CD4-positive, alpha-beta T cell treated with Interferon alpha-2 for 1 hour (primary cell): Measurements from ENCODE around the gene TRMT1.

Experiments used
- DNase-seq, 2 donors: peaks; one replicate each; pipeline ENCODE4 v3.0.0-alpha.2; 2020 to 2022

TRMT1 gene

GRCh38 chr19:13089857-13090507, 26.6 kb downstream of the TRMT1 start:
- no peak for DNase-seq

DNA sequence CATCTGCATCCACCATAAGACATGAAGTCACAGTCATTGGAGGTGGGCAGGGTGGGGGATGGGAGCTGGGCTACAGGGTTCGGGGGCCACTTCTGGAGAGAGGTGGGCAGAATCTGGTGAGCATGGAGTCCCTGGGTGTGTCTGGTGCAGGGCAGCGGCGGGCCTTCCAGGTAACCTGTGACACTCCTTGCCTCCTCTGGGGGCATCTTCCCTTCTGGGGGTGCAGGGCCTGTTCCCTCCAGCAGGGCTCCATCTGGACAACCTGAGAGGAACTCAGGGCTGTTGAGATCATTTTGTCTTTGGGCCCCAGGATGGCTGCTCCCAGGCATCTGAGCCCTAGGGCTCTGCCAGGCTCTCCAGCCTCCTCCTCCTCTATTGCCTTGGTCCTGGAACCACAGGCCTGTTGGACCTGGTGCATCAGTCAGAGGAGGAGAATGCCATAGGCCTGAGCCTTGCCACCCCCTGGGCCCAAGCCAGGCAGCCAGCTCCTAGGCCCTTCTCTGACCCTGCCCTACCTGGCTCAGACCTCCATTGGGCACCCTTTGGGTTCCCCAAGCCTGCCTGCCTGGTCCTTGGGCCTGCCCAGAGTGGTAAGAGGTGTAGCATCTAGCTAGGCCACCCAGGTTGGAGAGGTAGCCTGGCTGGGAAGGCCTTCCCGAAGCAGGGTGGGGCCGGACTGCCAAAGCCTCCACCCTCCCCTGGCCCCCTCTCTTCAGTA, 27.2 kb downstream of the TRMT1 start:
- no peak for DNase-seq

DNA sequence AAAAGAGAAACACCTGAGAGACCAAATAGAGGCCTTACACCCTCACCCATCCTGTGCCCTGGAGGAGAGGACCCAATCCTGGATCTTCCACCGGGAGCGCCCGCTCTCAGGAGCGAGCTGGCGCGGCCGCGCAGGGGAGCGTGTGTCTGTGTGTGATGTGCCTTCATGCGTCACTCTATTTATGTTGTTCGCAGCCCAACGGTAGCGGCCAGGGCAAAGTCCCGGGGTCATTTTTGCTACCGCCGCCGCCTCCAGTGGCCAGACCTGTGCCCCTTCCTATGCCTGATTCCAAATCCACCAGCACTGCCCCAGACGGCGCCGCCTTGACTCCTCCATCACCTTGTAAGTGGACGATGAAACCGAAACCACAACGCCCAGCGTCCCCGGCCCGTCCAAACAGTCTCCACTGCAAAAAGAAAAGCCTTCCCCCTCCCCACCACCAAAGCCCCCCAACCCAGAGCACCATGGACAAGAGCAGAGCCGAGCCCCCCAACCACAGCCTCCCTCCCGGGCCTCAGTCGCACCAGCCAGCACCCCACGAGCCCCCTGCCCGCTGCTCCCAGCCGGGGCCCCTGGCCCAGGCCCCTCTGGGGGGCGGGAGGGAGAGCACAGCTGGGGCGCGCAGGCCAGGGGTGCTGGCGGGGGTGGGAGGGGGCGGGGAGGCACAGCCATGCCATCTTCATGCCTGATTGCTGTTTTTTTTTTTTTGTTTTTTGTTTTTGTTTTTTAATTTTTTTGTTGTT, 28.6 kb downstream of the TRMT1 start:
- no peak for DNase-seq

- DNase-seq, result no peak
Observed at GRCh38 chr19:13087295-13087694, 29.2 kb downstream of the TRMT1 start.

GRCh38 chr19:13086341-13086740, 30.2 kb downstream of the TRMT1 start:
- DNase-seq, result no peak

DNA sequence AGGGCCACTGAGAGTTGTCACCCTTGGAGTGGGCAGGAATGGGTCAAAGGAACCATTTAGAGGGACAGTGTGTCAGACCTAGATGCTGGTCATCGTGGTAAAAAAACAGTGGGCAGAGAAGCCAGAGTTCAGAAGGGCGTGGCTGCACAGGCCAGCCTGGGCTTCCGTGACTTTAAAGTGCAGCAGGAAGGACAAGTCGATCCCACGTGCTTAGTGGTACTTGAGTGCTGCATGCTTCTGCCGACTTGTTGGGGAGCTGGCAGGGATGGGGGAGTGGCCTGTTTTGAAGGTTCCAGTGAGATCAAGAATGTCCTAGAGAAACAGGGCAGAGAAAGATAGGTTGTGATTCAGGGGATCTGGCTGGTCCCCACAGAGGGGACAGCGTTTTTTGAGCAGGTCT, 30.9 kb downstream of the TRMT1 start:
- no peak for DNase-seq

GRCh38 chr19:13083627-13084026, 32.9 kb downstream of the TRMT1 start:
- DNase-seq, result no peak

DNA sequence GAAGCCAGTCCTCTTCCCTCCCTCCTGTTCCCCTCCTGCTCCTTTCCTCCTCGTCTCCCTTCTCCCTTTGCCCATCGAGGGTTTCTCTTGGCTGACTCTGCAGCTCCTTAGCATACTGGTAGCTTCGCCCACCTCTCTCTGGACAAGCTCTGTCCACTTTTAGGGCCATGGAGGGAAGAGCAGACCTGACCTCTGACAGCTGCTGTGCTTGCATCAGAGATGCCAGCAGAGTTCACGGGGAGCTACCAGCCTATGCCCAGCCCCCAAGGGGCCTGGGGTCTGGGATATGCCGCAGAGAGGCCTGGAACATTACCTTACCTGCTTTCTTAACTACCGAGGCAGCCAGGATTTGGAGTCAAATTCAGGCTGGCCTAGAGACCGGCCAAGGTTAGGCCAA, 33.5 kb downstream of the TRMT1 start:
- no peak for DNase-seq

DNA sequence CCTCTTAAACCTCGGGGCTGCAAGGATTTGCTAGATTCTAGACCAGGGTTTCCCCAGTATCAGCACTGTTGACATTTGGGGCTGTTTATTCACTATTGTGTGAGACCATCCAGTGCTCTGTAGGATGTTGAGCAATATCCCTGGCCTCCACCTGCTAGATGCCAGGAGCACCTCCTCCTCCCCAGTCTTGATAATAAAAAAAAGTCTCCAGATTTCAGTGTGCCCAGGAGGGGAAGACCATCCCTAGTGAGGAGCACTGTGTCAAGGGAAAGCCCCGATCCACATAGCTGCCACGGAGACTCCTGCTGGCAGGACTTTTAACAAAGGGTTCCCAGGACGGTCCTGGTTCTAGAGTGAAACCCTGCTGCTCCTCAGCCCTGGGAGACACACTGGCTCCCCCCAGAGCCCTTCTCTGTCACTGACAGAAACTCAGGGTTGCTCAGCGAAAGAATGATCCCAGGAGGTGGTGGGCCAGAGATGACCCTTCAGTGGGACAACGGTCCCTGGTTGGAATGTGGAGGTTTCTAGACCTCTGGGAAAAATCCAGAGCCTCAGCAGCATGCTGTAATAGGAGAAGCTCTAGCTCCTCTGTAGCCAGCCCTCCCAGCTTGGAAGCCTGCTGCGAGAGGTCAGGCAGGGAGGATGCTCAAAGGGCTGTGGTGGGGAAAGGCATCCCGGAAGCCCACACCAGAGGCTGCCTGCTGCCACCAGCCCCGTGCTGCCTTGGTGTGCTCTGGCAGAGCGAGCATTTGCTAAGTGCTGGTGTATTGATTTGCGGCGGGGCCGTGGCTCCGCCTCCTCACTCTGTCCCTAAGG, 34.1 kb downstream of the TRMT1 start:
- no peak for DNase-seq

- no peak for DNase-seq
Observed at GRCh38 chr19:13079542-13079986, 37.0 kb downstream of the TRMT1 start.

DNA sequence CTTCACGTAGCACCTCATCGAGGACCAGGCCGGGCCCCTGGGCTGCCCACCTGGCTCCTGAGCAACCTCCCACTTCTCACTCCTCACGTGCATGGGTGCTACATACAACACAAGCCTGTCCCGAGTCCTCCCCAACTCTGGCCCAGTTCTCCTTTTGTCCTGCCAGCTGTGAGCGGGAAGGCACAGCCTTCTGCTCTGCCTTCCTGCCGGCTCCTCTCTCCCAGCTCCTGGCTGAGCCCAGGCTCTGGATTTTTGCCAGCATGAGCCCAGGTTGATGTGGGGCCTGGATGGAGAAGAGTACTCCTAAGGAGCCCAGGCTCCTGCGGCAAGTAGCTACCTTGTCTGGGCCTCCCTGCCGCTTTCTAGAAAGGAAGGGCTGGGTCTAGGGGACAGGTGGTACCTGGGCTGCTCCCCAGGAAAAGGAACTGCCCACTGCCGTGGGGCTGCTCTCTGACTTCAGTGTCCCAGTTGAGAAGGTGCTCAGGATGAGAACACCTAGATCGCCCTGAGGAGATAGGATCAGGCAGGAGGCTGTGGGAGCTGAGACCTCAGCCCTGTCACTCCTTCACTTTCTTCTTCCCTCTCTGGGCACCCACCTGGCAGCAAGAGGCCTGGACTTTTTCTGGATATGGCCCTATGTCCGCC, 37.5 kb downstream of the TRMT1 start:
- DNase-seq, result no peak

- no peak for DNase-seq
Observed at GRCh38 chr19:13078381-13078780, 38.2 kb downstream of the TRMT1 start.

- no peak for DNase-seq
Observed at GRCh38 chr19:13077240-13077639, 39.3 kb downstream of the TRMT1 start.

DNA sequence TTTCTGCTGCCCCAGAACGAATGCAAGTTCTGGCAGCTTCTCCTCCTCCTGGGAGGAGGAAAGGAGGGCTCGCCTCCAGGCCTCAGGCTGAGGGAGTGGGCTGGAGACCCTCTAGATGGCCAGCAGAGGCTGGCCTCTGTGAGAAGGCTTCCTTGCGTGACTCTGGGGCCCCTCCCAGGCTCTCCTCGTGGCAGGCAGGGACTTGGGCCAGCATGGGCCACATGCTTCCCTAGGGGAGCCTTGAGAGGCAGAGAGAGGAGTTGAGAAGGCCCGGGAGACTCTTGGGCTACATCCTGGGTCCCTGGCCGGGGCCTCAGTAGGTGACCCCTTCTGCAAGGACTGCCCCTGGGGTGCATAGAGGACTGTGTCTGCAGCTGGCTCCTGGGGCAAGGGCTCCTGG, 39.8 kb downstream of the TRMT1 start:
- DNase-seq, result no peak

DNA sequence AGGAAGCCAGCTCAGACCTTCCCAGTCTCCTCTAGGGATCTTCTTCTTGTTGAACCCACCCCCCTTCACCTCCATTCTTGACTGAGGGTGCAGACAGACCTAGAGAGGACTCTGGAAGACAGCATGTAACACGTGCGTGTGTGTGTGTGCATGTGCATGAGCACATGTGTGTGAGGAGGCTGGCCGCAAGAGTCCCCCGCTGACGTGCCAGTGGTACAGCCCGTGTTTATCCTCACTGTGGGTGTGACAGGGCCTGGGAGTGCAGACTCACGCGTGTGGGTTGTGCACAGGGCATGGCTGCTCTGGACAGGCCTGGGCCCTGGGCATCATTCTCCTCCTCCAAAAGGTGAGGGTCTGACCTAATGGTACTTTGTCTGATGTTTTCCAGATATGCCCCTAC, 40.2 kb downstream of the TRMT1 start:
- DNase-seq, result no peak

DNA sequence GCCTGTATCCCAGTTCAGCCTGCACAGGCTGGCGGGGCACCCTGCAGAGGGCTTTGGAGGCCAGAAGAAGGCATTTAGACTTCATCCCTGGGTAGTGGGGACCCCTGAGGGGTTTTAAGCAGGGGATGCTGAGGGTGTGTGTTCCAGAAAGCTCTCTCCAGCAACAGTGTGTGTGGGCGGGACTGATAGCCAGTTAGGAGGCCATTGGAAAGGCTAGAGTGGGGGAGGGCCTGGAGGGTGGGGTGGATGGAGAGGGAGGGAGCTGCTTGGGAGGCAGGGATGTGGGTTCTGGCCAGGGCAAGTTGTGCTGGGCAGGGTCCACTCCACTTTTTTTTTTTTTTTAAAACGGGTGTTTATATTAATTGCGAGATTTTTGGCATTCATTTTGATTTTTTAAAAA, 42.2 kb downstream of the TRMT1 start:
- DNase-seq, result no peak

DNA sequence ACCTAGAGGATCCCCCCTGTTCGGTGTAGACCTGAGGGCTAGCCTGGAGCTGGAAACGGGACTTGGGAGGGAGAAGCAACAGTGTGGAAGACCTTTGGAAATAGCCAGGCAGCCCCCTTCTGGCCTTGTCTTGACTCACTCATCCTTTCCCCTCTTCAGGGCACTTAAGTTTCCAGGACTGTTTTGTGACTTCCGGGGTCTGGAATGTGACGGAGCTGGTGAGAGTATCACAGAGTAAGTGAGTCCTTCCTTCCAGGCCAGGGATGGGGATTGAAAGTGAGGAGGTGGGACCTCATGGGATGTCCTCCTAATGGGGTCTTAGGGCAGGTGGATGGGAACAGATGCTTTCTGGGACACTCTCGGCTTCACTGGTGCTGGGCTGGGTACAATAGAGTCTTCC, 43.3 kb downstream of the TRMT1 start:
- no peak for DNase-seq

- DNase-seq, result no peak
Observed at GRCh38 chr19:13072188-13072908, 44.2 kb downstream of the TRMT1 start.

GRCh38 chr19:13071444-13072187, 44.9 kb downstream of the TRMT1 start:
- DNase-seq, result no peak

GRCh38 chr19:13070425-13071140, 46.0 kb downstream of the TRMT1 start:
- no peak for DNase-seq
